ENCODE results near the gene RAB37.

Gene RAB37

DNA sequence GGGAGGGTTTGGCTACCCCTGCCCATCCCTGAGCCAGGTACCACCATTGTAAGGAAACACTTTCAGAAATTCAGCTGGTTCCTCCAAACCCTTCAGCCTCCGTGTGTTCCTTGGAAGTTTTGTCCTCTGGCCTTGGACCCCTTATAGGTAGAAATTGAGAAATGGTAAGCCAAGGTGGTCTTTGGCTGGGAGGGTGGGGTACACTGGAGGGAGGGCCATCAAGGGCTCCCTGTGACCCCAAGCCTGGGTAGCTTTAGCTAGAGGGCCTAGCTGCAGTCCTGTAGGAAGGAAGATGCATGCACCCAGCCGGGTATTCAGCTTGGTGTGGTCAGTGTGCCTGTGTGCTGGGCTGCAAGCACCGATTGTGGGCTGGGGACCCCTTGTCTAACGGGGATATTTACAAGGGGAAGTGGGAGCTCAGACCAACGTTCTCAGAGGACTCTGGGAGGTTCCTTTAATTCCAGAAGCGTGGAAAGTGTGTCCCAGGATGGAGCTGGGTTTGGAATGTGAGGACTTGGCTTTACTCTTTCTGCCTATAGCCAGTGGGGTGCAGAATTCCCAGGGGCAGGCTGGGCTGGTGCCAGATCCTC is 32.3 kb downstream of the RAB37 start:
- no peak for TF ChIP-seq GATA1 (IDR thresholded peaks at IDR 0.05; ENCODE audit: low read depth, low read length)
- no peak for TF ChIP-seq POLR2A (IDR thresholded peaks at IDR 0.05; ENCODE audit: low read length)
- DNase-seq: no peak

DNA sequence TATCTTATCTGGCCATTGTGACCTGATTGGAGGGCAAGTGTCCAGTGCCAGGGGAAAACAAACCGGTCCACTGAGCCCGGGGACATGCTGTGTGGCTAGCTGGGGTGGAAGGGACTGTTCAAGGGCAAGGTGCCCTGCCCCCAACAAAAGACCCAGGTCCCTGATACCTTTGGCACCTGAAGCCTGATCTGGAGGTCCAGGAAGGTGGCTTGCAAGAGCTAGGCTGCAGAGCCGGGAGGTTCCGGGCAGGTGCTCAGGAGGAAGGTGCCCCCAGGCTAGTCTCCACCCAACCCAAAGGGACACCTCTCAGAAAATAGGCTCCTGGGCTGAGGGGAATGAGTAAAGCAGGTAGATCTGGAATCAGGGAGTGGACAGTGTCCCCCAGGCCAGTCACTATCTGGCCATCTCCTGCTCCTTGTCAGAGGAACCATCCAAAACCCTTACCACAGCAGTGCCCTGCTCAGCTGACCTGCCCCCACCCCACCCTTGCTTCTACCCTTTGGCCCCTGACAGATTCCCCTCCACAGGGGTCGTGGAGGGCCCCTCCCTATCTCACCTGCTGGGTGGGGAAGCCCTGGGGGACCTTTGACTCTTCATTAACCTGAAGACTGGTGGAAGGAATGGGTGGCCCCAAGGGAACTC is 32.9 kb downstream of the RAB37 start:
- no peak for TF ChIP-seq POLR2A (IDR thresholded peaks at IDR 0.05; ENCODE audit: low read length)
- TF ChIP-seq GATA1 (IDR thresholded peaks at IDR 0.05; ENCODE audit: low read depth, low read length): no peak
- DNase-seq: no peak

DNA sequence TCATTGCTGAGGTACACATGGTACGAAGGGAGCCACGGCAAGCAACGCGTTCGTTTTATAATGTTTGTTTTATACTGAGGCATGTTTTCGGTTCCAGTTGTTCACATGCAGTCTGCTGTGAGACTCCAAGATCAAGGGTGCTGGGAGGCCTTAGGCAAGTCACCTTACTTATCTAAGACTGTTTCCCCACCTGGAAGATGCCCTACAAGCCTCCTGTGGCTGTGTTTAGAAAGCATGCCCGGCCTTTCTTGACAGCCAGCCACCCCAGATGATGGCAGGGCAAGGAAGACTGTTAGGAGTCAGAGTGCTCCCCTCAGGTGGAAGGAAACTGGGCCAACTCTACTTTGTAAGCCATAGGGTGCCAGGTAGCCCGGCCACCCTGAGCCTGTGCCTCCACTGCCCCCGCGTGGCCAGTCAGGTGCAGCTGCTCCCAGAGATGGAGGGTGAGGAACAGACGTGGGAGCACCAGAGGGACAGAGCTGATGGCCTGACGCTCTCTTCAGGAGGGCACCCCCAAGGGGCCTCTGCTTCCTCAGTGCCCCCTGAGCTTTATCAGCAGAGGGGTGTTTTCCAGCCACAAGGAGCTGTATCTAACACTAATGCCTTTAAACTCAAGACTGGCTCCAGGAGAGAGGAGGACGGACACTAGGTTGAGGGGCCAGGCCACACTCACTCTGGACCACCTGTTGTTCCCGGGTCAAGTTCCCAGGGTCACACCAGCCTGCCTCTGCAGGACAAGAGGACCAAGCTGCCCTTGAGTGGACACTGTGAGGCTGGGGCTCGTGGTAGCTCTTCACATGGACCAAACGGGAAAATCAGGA is 33.7 kb downstream of the RAB37 start:
- peak; percentile 60 to 81 for DNase-seq
- TF ChIP-seq GATA1 (IDR thresholded peaks at IDR 0.05; ENCODE audit: low read depth, low read length) (no peak), POLR2A (IDR thresholded peaks at IDR 0.05; ENCODE audit: low read length) (no peak)

DNA sequence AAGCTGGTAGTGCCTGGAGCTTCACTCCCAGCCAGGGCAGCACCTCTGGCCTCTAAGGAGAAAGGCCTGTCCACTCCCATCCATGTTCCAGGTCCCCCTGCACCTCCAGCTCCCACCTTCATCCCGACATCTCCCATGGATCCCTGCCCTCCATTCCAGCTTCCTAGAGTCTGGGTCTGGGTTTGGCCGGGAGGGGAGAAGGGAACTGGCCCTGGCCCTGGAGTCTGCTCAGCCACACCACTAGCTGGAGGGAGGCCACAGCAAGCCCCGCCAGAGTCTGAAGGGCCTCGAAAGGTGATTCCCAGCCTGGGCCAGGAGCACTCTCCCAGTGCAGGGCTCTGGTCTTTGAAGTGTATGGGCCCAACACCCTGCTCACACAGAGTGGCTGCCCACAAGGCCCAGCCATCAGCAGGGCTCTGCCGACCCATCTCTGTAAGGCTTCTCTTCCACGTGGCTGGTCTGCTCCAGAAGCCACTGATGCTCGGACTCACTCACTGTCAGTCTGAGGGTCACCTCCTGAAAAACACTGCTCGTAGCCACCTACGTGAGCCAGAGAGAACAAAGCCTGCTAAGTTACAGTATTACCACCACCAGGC is 34.4 kb downstream of the RAB37 start:
- TF ChIP-seq POLR2A (IDR thresholded peaks at IDR 0.05; ENCODE audit: low read length): no peak
- TF ChIP-seq GATA1 (IDR thresholded peaks at IDR 0.05; ENCODE audit: low read depth, low read length): no peak
- no peak for DNase-seq

DNA sequence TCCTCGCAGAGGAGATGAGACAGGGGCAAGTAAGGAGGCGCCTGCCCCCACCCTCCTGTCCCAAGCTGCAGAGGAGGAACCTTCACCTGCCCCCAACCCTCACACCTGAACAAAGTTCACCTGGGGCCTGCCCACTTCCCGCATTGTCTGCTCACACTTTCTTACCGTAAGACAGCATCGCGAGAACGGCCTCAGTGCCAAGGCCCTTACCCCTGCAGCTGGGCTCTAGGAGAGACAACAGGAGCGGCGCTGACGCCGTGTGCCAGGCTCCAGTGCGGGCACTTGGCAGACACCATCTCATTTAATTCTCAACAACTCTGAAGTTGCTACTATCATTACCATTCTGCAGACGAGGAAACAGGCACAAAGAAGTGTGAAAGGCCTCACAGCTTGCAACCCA is 35.0 kb downstream of the RAB37 start:
- TF ChIP-seq POLR2A (IDR thresholded peaks at IDR 0.05; ENCODE audit: low read length): no peak
- no peak for TF ChIP-seq GATA1 (IDR thresholded peaks at IDR 0.05; ENCODE audit: low read depth, low read length)
- DNase-seq: no peak

DNA sequence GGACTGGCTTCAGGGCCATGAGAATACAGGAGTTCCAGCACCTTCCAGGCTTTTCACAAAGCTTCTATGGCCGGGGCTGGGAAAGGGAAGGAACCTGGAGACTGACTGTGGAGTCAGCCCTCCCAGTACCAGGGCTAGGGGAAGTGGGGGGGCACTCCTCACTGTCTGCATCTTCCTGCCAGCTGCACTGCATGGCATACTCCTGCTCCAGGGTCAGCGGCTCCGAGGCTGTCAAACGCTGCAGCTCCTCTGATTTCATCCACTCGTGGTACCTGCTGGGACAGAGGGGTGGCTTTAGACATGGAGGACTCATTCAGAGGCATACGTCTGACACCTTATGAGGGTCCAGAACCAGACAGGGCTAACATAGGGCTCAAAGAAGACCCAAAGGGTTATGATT is 36.4 kb downstream of the RAB37 start:
- no peak for DNase-seq
- TF ChIP-seq GATA1 (IDR thresholded peaks at IDR 0.05; ENCODE audit: low read depth, low read length) (no peak), POLR2A (IDR thresholded peaks at IDR 0.05; ENCODE audit: low read length) (no peak)

DNA sequence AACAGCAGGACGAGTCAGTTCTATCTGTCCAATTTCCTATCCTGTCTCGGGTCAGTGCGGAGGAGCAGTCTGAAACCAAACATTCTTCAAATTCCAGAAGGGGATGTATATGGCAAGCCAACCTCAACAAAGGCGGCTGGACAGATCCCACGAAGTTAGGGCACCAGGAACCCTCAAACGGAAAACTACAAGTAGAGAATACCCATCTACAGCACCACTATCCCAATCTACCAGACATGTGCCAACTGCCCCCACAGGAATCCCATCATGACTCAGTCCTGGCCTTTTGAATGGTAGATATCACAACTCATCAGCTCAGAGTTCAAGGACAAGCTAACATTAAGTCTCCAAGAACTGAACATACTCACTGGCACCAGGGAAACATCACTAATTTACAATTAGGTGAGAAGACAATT is 36.8 kb downstream of the RAB37 start:
- no peak for TF ChIP-seq GATA1 (IDR thresholded peaks at IDR 0.05; ENCODE audit: low read depth, low read length)
- no peak for TF ChIP-seq POLR2A (IDR thresholded peaks at IDR 0.05; ENCODE audit: low read length)
- DNase-seq: no peak

DNA sequence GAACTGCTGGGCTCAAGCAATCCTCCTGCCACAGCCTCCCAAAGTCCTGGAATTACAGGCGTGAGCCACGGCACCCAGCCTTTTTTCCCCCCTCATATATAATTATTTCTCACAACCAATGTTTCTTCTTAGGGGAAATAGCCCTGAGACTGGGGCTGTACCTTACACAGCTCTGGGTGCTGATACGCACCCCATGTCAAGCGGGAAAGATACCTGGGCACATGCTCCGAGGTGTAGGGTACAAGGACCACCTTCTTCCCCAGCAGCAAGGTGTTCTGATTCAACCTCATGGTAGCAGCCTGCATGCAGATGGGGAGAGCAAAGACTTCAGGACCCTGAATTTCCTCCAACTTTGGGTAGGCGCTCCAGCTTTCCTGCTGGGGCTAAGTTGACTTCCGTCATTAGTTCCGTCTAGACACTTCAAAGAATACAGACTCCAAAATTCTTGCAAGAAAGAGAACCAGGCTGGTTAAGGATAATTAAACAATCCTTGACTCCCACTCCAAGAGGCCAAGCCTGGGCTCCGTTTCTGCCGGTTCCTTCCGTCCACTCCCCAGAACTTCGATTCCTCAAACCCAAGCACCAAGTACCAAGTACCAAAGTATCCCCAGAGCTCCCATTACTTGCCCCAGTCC is 38.5 kb downstream of the RAB37 start:
- no peak for TF ChIP-seq POLR2A (IDR thresholded peaks at IDR 0.05; ENCODE audit: low read length)
- TF ChIP-seq GATA1 (IDR thresholded peaks at IDR 0.05; ENCODE audit: low read depth, low read length): no peak
- DNase-seq: no peak

DNA sequence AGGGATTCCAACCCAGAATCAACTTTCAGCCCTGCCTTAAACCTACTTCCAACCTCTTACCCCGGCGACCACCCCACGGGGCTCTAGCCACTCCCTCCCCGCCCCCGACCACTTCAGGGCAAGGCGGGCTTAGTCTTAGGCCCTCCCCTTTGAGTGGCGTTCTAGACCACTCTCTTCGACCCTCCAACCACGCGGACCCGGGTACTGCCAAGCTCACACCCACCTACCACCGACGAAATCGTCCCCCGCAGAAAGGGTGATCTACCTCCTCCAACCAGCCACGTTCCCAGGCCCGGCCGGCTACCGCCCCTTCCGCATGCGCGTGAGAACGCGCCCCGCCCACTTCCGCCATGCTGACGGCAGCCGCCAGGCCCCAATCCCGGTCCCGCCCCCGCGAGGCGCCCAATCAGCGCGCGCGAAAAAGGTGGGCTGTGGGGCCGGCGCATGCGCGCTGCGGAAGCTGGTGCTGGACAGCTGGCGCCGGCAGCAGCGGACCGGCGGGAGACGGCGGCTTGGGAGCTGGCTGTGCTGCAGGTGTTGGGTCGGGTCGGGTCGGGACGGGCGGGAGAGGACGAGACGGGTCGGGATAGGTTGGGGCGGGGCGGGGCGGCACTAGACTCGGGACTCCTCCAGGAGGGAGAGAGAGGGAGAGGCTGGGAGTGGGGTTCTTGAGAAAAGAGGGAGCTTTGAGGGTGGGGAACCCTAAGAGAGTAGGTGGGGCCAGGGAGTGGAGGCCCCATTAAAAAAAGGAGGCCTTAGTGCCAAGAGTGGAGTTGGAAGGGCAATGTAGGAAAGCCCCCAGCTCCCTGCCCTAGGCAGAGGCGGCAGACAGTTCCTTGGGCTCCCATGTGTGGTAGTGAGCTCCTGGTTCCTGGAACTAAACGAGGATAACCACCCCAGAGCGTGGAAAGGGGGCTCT is 39.2 kb downstream of the RAB37 start, which contains the start of gene NAT9:
Gene NAT9 (minus strand): TSS at position 302 of the 919 bp plus-strand sequence. CDS start 647 bp downstream, outside the sequence.
- peak; percentile 97 to 99 for DNase-seq
- TF ChIP-seq POLR2A (IDR thresholded peaks at IDR 0.05; ENCODE audit: low read length): peak; percentile 71
- no peak for TF ChIP-seq GATA1 (IDR thresholded peaks at IDR 0.05; ENCODE audit: low read depth, low read length)

DNA sequence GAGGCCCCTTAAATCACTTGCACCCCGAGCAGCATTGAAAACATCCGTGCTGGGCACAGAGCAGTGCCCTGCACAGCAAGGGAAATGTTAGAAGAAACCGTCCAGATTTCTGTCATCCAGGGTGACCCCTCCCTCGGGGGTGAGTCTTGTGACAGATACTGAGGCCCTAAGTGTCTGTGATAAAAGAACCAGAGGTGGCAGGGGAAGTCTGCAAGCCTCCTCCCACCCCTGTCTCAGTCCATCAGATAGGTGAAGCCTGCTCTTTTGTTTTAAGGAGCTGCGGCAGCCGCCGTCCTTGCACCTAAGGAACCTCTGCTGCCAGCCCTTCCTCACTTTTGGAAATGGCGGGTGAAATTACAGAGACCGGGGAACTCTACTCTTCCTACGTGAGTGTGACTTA is 39.9 kb downstream of the RAB37 start:
- peak; percentile 60 to 69 for DNase-seq
- no peak for TF ChIP-seq GATA1 (IDR thresholded peaks at IDR 0.05; ENCODE audit: low read depth, low read length)
- TF ChIP-seq POLR2A (IDR thresholded peaks at IDR 0.05; ENCODE audit: low read length): no peak

DNA sequence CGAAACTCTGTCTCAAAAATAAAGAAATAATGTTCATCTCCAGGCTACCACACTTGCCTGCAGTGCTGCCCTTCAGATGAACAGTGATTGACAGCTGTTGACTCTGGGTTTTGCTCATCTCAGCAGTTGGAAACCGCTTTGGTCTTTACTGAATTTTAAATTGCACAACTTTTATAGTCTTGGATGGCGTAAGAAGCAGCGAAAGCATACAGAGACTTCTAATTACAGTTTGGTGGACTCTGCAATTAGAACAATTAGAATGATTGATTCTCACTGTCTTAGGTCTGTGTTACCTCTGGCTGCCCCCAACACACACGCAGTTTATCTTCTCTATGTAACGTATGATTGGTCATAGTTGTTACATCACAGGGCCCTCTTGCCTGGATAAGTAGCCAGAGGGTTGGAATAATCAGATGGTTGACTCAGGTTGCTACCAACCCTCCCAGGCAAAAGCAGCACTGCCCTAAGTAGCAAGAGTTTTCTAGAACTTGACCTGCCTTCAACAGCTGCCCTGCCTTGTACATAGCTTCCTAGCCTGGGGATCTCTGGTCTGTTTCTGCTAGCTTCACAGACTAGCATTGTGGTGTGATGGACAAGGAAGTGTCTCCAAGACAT is 41.0 kb downstream of the RAB37 start:
- DNase-seq: peak in 1 of 2 experiments; percentile 31
- no peak for TF ChIP-seq GATA1 (IDR thresholded peaks at IDR 0.05; ENCODE audit: low read depth, low read length)

DNA sequence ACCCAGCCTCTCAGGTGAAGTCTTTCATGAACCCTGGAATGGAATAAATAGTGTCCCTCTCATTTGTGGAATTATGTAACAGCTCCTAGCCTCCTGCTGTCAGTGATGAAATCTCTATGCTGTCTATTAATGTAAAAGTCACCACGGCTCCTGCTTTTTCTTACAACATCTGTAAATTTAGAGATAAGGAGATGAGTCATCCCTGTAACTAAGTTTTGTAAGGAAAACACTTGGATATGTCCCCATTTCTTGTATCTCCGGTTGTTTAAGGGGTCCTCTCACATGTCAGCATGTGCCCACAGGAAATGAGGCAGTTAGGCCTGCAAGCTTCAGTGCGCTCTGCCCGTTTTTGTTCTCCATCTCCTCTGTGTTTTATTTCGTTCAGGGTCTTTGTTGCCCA is 41.9 kb downstream of the RAB37 start:
- DNase-seq: no peak
- TF ChIP-seq POLR2A (IDR thresholded peaks at IDR 0.05; ENCODE audit: low read length) (no peak), GATA1 (IDR thresholded peaks at IDR 0.05; ENCODE audit: low read depth, low read length) (no peak)

All from erythroblast (primary cell).